ENCODE data around the gene RPL37. TPM values are rescaled to one million over a fixed set of nuclear protein-coding genes. Genes with fewer than 3 reads are reported as not detected.

Gene RPL37
- total and polyA plus RNA-seq, 9 of the 15 experiments (the other 6 are each of a cell fraction or from before 2014, with no cell fraction given), result 2,342 to 7,963 (median 4,091) TPM

DNA sequence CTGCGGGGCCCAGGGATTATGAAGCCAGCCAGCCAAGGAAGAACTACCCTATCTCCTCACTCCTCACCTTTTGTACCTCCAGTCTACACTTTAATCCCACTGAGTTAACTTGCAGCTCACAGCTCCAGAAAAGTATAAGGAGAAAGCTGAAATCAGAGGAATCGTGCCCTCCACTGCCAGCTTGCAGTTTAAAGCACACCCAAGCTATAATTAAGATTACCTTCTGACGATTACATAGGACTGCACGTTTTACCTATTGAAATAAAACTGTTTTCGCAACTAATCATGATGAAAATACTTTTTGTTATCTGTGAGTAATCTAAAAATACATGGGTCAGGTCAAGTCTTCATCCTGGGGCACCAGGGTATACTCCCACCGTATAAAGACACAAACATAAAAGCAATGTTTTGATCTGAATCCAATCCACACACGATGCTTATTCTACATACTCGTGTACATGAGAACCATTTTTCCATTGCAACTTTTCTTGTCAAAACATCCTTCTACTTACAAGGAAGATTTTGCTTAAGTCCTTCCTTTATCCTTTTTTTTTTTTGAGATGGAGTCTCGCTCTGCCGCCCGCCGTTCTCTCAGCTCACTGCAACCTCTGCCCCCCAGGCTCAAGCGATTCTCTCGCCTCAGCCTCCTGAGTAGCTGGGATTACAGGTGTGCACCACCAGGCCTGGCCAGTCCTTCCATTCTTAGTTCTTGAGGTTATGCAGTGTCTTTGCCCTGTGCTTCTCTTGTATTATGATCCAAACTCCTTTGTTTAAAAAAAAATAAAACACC, 7.6 kb downstream of the RPL37 start (continued):
- TF ChIP-seq ZNF75A (CRISPR knock-in tag; IDR thresholded peaks at IDR 0.05) (no peak), POLR2AphosphoS5 (IDR thresholded peaks at IDR 0.05; ENCODE audit: control insufficient read depth, insufficient read depth, low read depth, low read length) (peak; percentile 54), GABPB2 (CRISPR knock-in tag; conservative IDR thresholded peaks at IDR 0.05) (no peak), TBL1XR1 (IDR thresholded peaks at IDR 0.05; ENCODE audit: low read length in 2 of 2) (no peak), ZZZ3 (IDR thresholded peaks at IDR 0.05) (no peak), AFF4 (CRISPR knock-in tag; IDR thresholded peaks at IDR 0.05) (peak; percentile 27; the same call in 1 of the 2 replicates), DPF2 (IDR thresholded peaks at IDR 0.05) (no peak), POLR2A (conservative IDR thresholded peaks at IDR 0.05) (peak; percentile 45), HNRNPUL1 (IDR thresholded peaks at IDR 0.05; ENCODE audit: low read length) (0 out of 2 replicates have a peak, but pooled peaks have one; percentile 64), HMGN3 (IDR thresholded peaks at IDR 0.05; ENCODE audit: borderline replicate concordance, extremely low read depth, insufficient read length, low read depth, low read length) (no peak), ZNF717 (CRISPR knock-in tag; IDR thresholded peaks at IDR 0.05) (no peak), TCFL5 (CRISPR knock-in tag; conservative IDR thresholded peaks at IDR 0.05) (no peak), POLR2B (IDR thresholded peaks at IDR 0.05; ENCODE audit: low read depth, partially characterized antibody) (peak; percentile 9), LCOR (CRISPR knock-in tag; IDR thresholded peaks at IDR 0.05) (peak; percentile 58; the same call in 1 of the 2 replicates), SUPT5H (IDR thresholded peaks at IDR 0.05) (peak; percentile 54), CGGBP1 (CRISPR knock-in tag; IDR thresholded peaks at IDR 0.05) (peak; percentile 22), MYNN (IDR thresholded peaks at IDR 0.05) (peak; percentile 21; the same call in 1 of the 2 replicates), MYNN (CRISPR knock-in tag; IDR thresholded peaks at IDR 0.05) (no peak)
- TF ChIP-seq, protein P1, sequence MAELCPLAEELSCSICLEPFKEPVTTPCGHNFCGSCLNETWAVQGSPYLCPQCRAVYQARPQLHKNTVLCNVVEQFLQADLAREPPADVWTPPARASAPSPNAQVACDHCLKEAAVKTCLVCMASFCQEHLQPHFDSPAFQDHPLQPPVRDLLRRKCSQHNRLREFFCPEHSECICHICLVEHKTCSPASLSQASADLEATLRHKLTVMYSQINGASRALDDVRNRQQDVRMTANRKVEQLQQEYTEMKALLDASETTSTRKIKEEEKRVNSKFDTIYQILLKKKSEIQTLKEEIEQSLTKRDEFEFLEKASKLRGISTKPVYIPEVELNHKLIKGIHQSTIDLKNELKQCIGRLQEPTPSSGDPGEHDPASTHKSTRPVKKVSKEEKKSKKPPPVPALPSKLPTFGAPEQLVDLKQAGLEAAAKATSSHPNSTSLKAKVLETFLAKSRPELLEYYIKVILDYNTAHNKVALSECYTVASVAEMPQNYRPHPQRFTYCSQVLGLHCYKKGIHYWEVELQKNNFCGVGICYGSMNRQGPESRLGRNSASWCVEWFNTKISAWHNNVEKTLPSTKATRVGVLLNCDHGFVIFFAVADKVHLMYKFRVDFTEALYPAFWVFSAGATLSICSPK (IDR thresholded peaks at IDR 0.05; ENCODE audit: borderline replicate concordance), result no peak
